LoVo (cell line): ENCODE data around the gene PTBP1.
"Not testable (repeated sequence)": the region's sequence is repeated elsewhere in the genome, so short reads cannot be mapped to it uniquely, and the experiment has no call there.

Experiments used
- DNase-seq: peaks from one replicate; pipeline ENCODE4 v3.0.0-alpha.2; 2016; ENCODE audit warnings: low spot score

Gene PTBP1

GRCh38 chr19:810883-811489 is 13.7 kb downstream of the PTBP1 start:
- DNase-seq = no peak

GRCh38 chr19:811506-812048 is 14.3 kb downstream of the PTBP1 start:
- DNase-seq = no peak

GRCh38 chr19:812049-812746 is 14.9 kb downstream of the PTBP1 start:
- no peak for DNase-seq

GRCh38 chr19:812747-813218 is 15.5 kb downstream of the PTBP1 start:
- no peak for DNase-seq

- DNase-seq = no peak
Observed at GRCh38 chr19:813219-814151, 16.2 kb downstream of the PTBP1 start.

GRCh38 chr19:814152-815078 is 17.2 kb downstream of the PTBP1 start:
- DNase-seq = no peak

GRCh38 chr19:815079-815774 is 18.0 kb downstream of the PTBP1 start:
- DNase-seq = no peak

GRCh38 chr19:815775-816499 is 18.7 kb downstream of the PTBP1 start:
- DNase-seq = no peak

- DNase-seq = no peak
Observed at GRCh38 chr19:816500-816857, 19.2 kb downstream of the PTBP1 start.

- DNase-seq = not testable (repeated sequence)
Observed at GRCh38 chr19:820212-820611, 23.0 kb downstream of the PTBP1 start.

GRCh38 chr19:821231-821824 is 24.1 kb downstream of the PTBP1 start:
- no peak for DNase-seq

- no peak for DNase-seq
Observed at GRCh38 chr19:821825-822503, 24.7 kb downstream of the PTBP1 start, which contains the start of gene PLPPR3. TSS of gene PLPPR3 (minus strand) at chr19:821955. CDS start at chr19:821559, 396 bp downstream.

- DNase-seq = no peak
Observed at GRCh38 chr19:823565-824121, 26.4 kb downstream of the PTBP1 start.

- DNase-seq = no peak
Observed at GRCh38 chr19:824885-825284, 27.6 kb downstream of the PTBP1 start.

GRCh38 chr19:825897-826644 is 28.8 kb downstream of the PTBP1 start:
- no peak for DNase-seq

- DNase-seq = no peak
Observed at GRCh38 chr19:827314-827709, 30.1 kb downstream of the PTBP1 start.

- no peak for DNase-seq
Observed at GRCh38 chr19:827710-828321, 30.6 kb downstream of the PTBP1 start, which contains the start of gene AZU1. TSS of gene AZU1 (plus strand) at chr19:827837. CDS start at chr19:827847, 10 bp downstream.
